RWPE2 (cell line): ENCODE data around the gene SCTR.
"Not testable (repeated sequence)": the region's sequence is repeated elsewhere in the genome, so short reads cannot be mapped to it uniquely, and the experiment has no call there.

ENCODE experiments used
- ATAC-seq: fragments of 200-7000 bp; cut with Tn5 transposase; 3 replicates; pipeline ENCODE4 v1.9.1; 2021; ENCODE audit warnings: low read depth
- DNase-seq: peaks from one replicate; pipeline ENCODE4 v3.0.0-alpha.2; 2020; ENCODE audit warnings: low spot score
- H3K27ac ChIP-seq: fragments of 450-650 bp; 2 replicates; pipeline ENCODE4 v1.5.1; 2017; ENCODE audit warnings: mild to moderate bottlenecking; ENCODE audit not compliant: poor library complexity, severe bottlenecking
- H3K27me3 ChIP-seq: fragments of 250-450 bp; sonication (Bioruptor Pico); 2 replicates; pipeline ENCODE4 v1.5.1; 2021; ENCODE audit warnings: mild to moderate bottlenecking, moderate library complexity; ENCODE audit not compliant: insufficient read depth, poor library complexity, severe bottlenecking
- H3K36me3 ChIP-seq: fragments of 250-450 bp; sonication (Bioruptor Pico); 2 replicates; pipeline ENCODE4 v1.5.1; 2020; ENCODE audit warnings: low read depth, mild to moderate bottlenecking, moderate library complexity
- H3K4me1 ChIP-seq: fragments of 250-450 bp; sonication (Bioruptor Pico); 2 replicates; pipeline ENCODE4 v1.5.1; 2021; ENCODE audit warnings: mild to moderate bottlenecking, moderate library complexity; ENCODE audit not compliant: insufficient read depth, poor library complexity, severe bottlenecking
- H3K4me3 ChIP-seq: fragments of 250-450 bp; sonication (Bioruptor Pico); 2 replicates; pipeline ENCODE4 v1.5.1; 2021; ENCODE audit warnings: mild to moderate bottlenecking, moderate library complexity; ENCODE audit not compliant: severe bottlenecking
- H3K9me3 ChIP-seq: fragments of 250-450 bp; sonication (Bioruptor Pico); 2 replicates; pipeline ENCODE4 v1.5.1; 2021; ENCODE audit warnings: mild to moderate bottlenecking, moderate library complexity; ENCODE audit not compliant: severe bottlenecking
- TF ChIP-seq, protein P1 (sequence below): fragments of 450-650 bp; IDR thresholded peaks from one replicate; pipeline ENCODE4 v1.5.1; 2017; ENCODE audit warnings: mild to moderate bottlenecking, moderate library complexity; ENCODE audit not compliant: poor library complexity, severe bottlenecking

The SCTR gene

DNA sequence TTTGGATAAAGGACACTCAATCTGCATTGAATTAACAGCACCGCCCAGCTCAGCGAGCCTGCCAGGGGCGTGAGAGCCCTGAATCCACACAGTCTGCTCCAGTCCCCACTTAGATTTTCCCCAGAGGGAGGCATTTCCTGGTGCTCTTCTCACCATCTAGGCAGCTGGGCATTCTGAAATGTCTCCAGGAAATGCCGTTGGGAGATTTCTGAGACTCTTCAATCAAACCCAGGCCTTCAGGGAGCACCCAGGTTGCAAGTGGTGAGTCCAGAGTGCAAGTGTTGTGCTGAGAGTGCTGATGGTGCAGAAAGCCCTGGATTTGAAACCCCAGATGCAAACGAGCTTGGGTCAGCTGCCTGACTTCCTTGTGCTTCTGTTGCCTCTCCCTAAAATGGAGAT, 116.1 kb downstream of the SCTR start:
- Histone ChIP-seq H3K27me3 (no peaks in the 10 kb centered on the region), H3K27ac (no peak overlapping the region), H3K4me1 (no peaks in the 10 kb centered on the region), H3K4me3 (no peak overlapping the region), H3K36me3 (no peaks in the 10 kb centered on the region), H3K9me3 (no peaks in the 10 kb centered on the region)
- TF ChIP-seq, protein P1, sequence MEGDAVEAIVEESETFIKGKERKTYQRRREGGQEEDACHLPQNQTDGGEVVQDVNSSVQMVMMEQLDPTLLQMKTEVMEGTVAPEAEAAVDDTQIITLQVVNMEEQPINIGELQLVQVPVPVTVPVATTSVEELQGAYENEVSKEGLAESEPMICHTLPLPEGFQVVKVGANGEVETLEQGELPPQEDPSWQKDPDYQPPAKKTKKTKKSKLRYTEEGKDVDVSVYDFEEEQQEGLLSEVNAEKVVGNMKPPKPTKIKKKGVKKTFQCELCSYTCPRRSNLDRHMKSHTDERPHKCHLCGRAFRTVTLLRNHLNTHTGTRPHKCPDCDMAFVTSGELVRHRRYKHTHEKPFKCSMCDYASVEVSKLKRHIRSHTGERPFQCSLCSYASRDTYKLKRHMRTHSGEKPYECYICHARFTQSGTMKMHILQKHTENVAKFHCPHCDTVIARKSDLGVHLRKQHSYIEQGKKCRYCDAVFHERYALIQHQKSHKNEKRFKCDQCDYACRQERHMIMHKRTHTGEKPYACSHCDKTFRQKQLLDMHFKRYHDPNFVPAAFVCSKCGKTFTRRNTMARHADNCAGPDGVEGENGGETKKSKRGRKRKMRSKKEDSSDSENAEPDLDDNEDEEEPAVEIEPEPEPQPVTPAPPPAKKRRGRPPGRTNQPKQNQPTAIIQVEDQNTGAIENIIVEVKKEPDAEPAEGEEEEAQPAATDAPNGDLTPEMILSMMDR, result no peak
- DNase-seq (no peak), ATAC-seq (no peak)

DNA sequence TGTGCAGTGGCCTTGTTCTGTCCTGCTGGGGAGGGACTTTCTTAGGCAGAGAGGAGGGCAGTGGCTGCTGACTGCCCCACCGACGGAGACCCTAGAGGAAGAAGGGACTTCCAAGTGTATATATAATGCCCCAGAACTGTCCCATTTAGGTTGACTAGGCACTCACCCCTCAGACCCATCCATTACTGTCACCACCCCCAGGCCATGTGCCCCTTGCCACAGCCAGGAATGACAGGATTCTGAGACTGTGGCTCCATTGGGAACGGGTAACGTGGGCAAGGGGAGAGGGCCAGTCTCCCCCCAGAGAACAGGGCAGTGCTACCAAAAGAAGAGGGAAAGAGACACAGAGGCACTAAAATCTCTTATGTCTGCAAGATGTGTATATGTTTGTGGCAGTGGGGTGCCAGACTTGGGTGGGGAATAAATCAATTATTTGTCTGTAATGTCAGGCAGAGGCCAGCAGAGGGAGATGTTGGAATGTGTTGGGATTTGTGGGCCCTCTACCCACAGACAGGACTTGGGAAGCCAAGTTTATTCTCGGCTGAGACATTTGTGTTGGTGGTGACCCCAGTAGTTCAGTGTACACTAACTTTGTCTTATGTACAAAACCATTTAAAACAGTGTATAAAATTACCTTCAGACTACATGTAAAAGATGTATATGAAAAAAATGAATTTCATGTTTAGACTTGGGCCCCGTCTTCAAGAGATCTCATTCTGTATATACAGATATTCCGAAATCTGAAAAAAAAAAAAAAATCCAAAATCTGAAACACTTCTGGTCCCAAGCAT, 116.7 kb downstream of the SCTR start:
- no peak overlapping the region for H3K27ac ChIP-seq
- ATAC-seq (peak; percentile 66; the same call in 2 of the 3 replicates), DNase-seq (no peak)

DNA sequence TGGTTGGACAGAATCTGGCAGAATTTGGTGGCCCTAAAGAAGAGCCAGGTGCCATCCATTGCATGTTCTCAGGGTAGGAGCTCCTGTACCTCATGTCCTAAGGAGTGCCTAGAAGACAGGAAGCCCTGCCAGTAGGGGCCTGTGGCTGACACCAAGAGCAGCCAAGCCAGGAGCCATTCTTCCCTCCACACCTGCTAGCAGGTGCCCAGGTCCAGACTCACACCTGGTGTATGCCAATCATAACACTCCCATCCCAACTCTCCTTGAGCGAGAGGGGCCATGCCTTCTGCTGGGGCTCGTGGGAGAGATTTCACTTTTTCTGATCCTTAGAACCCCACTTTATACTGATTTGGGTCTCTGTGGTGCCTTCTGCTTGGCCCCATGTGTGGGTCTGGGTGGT, 119.1 kb downstream of the SCTR start:
- Histone ChIP-seq H3K4me1 (no peaks in the 10 kb centered on the region), H3K36me3 (no peaks in the 10 kb centered on the region), H3K4me3 (no peak overlapping the region), H3K9me3 (no peaks in the 10 kb centered on the region), H3K27ac (no peak overlapping the region), H3K27me3 (no peaks in the 10 kb centered on the region)
- no peak for ATAC-seq
- DNase-seq, result no peak
- TF ChIP-seq, protein P1, result no peak

More for the DNA sequence above, 116.7 kb downstream of the SCTR start:
- H3K4me1 ChIP-seq, result no peaks in the 10 kb centered on the region
- H3K4me3 ChIP-seq, result no peak overlapping the region
- TF ChIP-seq, protein P1, result peak; percentile 84
- H3K9me3 ChIP-seq, result no peaks in the 10 kb centered on the region
- no peaks in the 10 kb centered on the region for H3K36me3 ChIP-seq
- H3K27me3 ChIP-seq, result no peaks in the 10 kb centered on the region

DNA sequence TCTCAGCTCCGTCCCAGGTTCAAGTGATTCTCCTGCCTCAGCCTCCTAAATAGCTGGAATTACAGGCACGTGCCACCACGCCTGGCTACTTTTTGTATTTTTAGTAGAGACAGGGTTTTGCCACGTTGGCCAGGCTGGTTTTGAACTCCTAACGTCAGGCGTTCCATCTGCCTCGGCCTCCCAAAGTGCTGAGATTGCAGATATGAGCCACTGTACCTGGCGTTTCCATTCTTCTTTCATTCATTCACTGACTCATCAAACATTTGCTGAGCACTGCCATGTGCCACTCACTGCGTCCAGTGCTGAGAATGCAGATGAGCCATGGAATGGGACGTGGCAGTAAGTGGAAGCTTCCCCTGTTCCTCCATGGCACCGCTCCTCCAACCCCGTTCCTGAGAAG, 120.7 kb downstream of the SCTR start:
- not testable (repeated sequence) for H3K27me3 ChIP-seq, H3K4me3 ChIP-seq, H3K4me1 ChIP-seq, DNase-seq, H3K9me3 ChIP-seq, H3K36me3 ChIP-seq, ATAC-seq, H3K27ac ChIP-seq

DNA sequence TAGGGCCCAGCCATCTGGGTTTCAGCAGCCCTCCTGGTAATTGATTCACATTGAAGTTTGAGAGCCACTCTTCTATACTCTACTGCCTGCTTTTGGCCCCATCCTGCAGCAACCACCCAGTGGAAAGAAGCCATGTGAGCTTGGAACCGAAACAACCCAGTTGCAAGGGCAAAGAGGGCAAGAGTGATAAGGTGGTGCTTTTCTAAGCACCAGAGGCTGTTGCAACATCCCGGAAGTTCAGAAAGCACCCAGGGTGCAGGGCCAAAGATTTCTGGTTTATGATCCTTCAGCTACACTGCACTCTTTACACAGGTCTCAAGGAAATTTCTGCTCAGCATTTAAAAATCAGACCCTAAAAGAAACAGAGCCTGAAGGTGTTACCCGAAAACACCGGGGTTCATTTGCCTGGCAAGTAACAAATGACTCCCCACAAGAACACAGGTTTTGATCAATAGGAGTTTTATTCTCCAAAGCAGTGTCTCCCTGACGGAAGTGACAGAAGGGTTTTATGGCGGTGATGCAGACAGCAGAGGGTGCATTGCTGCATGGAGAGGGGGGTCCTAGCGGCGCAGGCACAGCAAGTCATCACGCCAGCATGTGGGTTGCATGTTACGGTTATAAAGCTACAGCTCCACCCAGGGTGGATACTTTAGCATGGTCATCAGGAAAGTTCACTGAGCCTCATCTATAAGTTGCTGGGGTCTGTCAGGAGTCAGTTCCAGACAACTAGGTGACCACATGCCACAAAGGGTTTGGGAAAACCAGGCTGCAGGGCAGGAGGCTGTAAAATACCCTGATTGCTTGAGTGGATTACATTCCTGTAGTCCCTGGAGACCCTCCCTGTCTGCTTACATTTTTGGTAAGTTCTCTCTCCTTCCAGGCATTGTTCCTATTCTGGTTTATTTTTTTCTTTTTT, 121.4 kb downstream of the SCTR start:
- H3K9me3 ChIP-seq, result no peaks in the 10 kb centered on the region
- no peak overlapping the region for H3K27ac ChIP-seq
- ATAC-seq (no peak), DNase-seq (no peak)
- no peak overlapping the region for H3K4me3 ChIP-seq
- TF ChIP-seq, protein P1, result no peak
- H3K4me1 ChIP-seq, result peaks cover 6% of the 10 kb centered on the region
- no peaks in the 10 kb centered on the region for H3K36me3 ChIP-seq
- no peaks in the 10 kb centered on the region for H3K27me3 ChIP-seq
